SK-N-SH treated with all-trans-retinoic acid at 6 μM for 48 hours (cell line): ENCODE data around the gene DHTKD1.
"Not testable (repeated sequence)": the region's sequence is repeated elsewhere in the genome, so short reads cannot be mapped to it uniquely, and the experiment has no call there.

Experiments
- ATAC-seq: fragments of 200-7000 bp; cut with Tn5 transposase; 3 replicates; pipeline ENCODE4 v1.9.1; 2020; ENCODE audit warnings: mild to moderate bottlenecking, moderate library complexity
- ARNTL ChIP-seq: fragments of 450-650 bp; formaldehyde crosslinking; IDR thresholded peaks from 2 replicates; pipeline ENCODE4 v1.5.0; 2020; ENCODE audit warnings: low read depth, mild to moderate bottlenecking, moderate library complexity, borderline replicate concordance
- BACH2 ChIP-seq: fragments of 250-450 bp; sonication (Bioruptor Pico); IDR thresholded peaks from 2 replicates; pipeline ENCODE4 v1.9.0; 2021; ENCODE audit warnings: mild to moderate bottlenecking, borderline replicate concordance
- CSDC2 ChIP-seq: fragments of 250-450 bp; sonication (Bioruptor Pico); IDR thresholded peaks from 2 replicates; pipeline ENCODE4 v1.5.0; 2020; ENCODE audit warnings: mild to moderate bottlenecking, moderate library complexity
- ESRRG ChIP-seq: fragments of 250-450 bp; sonication (Bioruptor Pico); IDR thresholded peaks from 2 replicates; pipeline ENCODE4 v1.6.1; 2021; ENCODE audit warnings: mild to moderate bottlenecking
- GLIS3 ChIP-seq: fragments of 250-450 bp; sonication (Bioruptor Pico); IDR thresholded peaks from 2 replicates; pipeline ENCODE4 v1.5.0; 2020; ENCODE audit warnings: mild to moderate bottlenecking, moderate library complexity
- ISL1 ChIP-seq: fragments of 250-450 bp; sonication (Bioruptor Pico); IDR thresholded peaks from 2 replicates; pipeline ENCODE4 v2.1.2; 2022; ENCODE audit warnings: mild to moderate bottlenecking, moderate library complexity
- PATZ1 ChIP-seq: fragments of 250-450 bp; sonication (Bioruptor Pico); IDR thresholded peaks from 2 replicates; pipeline ENCODE4 v1.8.0; 2020; ENCODE audit warnings: mild to moderate bottlenecking, moderate library complexity, borderline replicate concordance
- RARB ChIP-seq: fragments of 250-450 bp; sonication (Bioruptor Pico); IDR thresholded peaks from 2 replicates; pipeline ENCODE4 v1.8.0; 2021; ENCODE audit warnings: mild to moderate bottlenecking, moderate library complexity
- TSHZ2 ChIP-seq: fragments of 250-450 bp; sonication (Bioruptor Pico); IDR thresholded peaks from 2 replicates; pipeline ENCODE4 v1.5.0; 2020; ENCODE audit warnings: mild to moderate bottlenecking, moderate library complexity
- ZC3H10 ChIP-seq: fragments of 250-450 bp; sonication (Bioruptor Pico); IDR thresholded peaks from 2 replicates; pipeline ENCODE4 v1.5.1; 2021; ENCODE audit warnings: mild to moderate bottlenecking, moderate library complexity
- ZFP3 ChIP-seq: fragments of 250-450 bp; sonication (Bioruptor Pico); IDR thresholded peaks from 2 replicates; pipeline ENCODE4 v1.5.0; 2020; ENCODE audit warnings: mild to moderate bottlenecking, moderate library complexity
- ZFP30 ChIP-seq: fragments of 450-650 bp; formaldehyde crosslinking; IDR thresholded peaks from 2 replicates; pipeline ENCODE4 v1.5.0; 2022; ENCODE audit warnings: mild to moderate bottlenecking, moderate library complexity
- ZNF565 ChIP-seq: fragments of 450-650 bp; formaldehyde crosslinking; conservative IDR thresholded peaks from 2 replicates; pipeline ENCODE4 v1.5.0; 2020; ENCODE audit warnings: low read depth, mild to moderate bottlenecking, moderate library complexity
- ZNF8 ChIP-seq: fragments of 450-650 bp; formaldehyde crosslinking; IDR thresholded peaks from 2 replicates; pipeline ENCODE4 v1.5.0; 2020; ENCODE audit warnings: mild to moderate bottlenecking, moderate library complexity
- TF ChIP-seq, protein P1 (sequence below): fragments of 250-450 bp; sonication (Bioruptor Pico); IDR thresholded peaks from 2 replicates; pipeline ENCODE4 v1.5.1; 2021; ENCODE audit warnings: mild to moderate bottlenecking, moderate library complexity

DHTKD1 gene

DNA sequence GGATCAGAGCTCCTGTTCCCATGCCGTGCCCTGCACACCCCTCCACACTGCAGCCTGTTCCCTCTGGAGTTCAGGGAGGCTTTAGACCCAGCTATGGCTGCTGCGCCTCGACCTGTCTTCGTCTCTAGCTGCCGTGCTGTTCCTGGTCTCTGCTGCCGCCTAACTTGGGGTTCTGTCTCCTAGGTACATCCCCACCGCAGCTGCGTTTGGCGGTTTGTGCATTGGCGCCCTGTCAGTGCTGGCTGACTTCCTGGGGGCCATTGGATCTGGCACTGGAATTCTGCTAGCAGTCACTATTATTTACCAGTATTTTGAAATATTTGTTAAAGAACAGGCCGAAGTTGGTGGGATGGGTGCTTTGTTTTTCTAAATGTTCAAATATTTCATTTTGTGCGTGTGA is 95.3 kb downstream of the DHTKD1 start:
- ATAC-seq: no peak
- TF ChIP-seq ZFP3 (no peak), PATZ1 (CRISPR knock-in tag) (no peak), CSDC2 (CRISPR knock-in tag) (no peak), ZNF8 (CRISPR knock-in tag) (no peak), ISL1 (CRISPR knock-in tag) (no peak), ZNF565 (CRISPR knock-in tag) (no peak), ZFP30 (CRISPR knock-in tag) (no peak), ESRRG (no peak), ZC3H10 (CRISPR knock-in tag) (no peak)
- TF ChIP-seq, protein P1, sequence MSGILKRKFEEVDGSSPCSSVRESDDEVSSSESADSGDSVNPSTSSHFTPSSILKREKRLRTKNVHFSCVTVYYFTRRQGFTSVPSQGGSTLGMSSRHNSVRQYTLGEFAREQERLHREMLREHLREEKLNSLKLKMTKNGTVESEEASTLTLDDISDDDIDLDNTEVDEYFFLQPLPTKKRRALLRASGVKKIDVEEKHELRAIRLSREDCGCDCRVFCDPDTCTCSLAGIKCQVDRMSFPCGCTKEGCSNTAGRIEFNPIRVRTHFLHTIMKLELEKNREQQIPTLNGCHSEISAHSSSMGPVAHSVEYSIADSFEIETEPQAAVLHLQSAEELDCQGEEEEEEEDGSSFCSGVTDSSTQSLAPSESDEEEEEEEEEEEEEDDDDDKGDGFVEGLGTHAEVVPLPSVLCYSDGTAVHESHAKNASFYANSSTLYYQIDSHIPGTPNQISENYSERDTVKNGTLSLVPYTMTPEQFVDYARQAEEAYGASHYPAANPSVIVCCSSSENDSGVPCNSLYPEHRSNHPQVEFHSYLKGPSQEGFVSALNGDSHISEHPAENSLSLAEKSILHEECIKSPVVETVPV (CRISPR knock-in tag): no peak

DNA sequence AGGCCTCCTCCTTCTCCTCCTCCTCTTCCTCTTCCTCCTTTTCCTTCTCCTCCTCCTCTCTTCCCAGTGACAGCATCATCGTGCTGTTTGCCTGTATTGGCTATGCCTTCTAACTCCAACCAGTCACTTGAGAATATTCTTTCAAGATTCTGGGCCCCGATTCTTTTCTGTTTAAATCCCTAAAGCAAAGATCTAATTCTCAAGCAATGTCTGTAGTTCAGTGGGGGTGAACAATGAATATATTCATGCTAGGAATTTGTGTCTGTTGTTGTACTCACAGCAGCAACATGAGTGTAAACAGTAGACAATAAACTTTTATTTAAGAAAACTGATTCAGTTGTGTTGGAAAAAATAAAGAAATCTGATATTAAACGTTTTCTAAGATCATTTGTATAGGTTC is 96.3 kb downstream of the DHTKD1 start:
- ATAC-seq: no peak
- TF ChIP-seq BACH2 (CRISPR knock-in tag) (no peak), ZFP3 (no peak), ISL1 (CRISPR knock-in tag) (no peak)

DNA sequence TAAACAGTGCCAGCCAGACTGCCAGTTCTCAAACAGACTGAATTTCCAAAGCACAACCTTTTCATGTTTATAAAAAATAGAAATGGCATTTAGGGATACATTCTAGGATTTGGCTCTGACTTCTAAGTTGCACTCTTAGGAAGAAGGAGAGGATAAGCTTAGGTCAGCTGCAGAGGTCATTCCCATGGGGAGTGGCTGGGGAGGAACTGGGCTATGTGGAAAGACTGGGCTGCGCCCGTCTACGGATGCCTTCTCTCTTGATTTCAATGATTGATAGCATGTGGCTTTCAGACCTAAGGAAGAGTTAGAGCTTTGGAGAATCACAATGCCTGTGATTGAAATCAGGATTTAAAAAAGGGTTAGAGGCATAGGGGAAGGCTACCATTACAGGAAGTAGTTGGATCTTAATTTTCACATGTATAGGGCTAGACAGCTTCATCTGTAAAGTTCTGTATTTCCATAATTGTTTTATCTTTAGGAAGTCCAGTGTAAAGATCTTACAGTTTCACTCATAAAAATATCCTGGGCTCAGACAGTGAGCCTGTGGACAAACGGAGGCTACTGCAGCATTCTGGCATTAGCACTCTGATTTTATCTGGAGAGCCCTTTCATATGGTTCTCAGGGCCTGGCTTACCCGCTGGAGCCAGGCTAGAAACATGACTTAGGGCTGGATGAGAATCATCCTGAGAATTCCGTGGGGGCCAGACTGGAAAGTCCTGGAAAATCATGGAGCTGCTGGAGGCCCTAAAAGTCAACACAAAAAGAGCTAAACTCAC is 97.4 kb downstream of the DHTKD1 start:
- TF ChIP-seq ZFP30 (CRISPR knock-in tag) (no peak), CSDC2 (CRISPR knock-in tag) (no peak), ARNTL (CRISPR knock-in tag) (no peak), TSHZ2 (no peak), GLIS3 (no peak), RARB (CRISPR knock-in tag) (no peak), ZNF565 (CRISPR knock-in tag) (no peak)
- TF ChIP-seq, all 23 proteins: peak for 0
- no peak; the same call in 2 of the 3 replicates for ATAC-seq

DNA sequence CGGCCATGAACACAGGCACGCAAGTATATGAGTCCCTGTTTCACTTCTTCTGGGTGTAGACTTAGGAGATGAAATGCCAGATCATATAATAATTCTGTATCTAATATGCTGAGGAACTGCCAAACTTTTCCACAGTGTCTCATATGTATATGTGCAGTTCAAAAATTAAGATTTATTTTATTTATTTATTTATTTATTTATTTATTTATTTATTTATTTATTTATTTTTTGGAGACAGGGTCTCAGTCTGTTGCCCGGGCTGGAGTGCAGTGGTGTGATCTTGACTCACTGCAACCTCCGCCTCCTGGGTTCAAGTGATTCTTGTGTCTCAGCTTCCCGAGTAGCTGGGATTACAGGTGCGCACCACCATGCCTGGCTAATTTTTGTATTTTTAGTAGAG is 102.8 kb downstream of the DHTKD1 start:
- not testable (repeated sequence) for ATAC-seq
